ENCODE data around the gene FAM110C.
"Not testable (repeated sequence)": the region's sequence is repeated elsewhere in the genome, so short reads cannot be mapped to it uniquely, and the experiment has no call there.

FAM110C gene

GRCh38 chr2:44748-45341 lies 1.5 kb downstream of the FAM110C start:
- no peak for DNase-seq (ENCODE audit: low read depth in 2 of 2)

GRCh38 chr2:42788-43187 lies 3.5 kb downstream of the FAM110C start:
- DNase-seq (ENCODE audit: low read depth in 2 of 2): no peak

- DNase-seq (ENCODE audit: low read depth in 2 of 2): no peak
Observed at GRCh38 chr2:40465-40864, 5.8 kb downstream of the FAM110C start.

DNA sequence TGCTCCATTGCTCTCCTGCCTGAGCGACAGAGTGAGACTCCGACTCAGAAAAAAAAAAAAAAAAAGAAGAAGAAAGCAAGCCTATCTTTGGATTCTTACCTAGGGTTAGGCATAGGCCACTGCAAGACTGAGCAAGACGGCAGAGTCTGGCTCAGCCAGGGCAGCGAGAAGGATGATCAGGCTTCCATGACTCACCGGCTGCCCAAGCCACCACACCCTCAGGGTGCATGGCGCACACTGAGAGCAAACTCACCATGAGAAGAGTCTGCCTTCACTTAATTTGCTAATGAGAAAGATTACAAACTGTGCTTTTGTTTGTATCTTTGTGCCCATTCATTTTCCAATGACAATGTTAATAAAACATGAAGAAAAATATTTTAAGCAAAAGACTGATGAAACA lies 8.2 kb downstream of the FAM110C start:
- DNase-seq (ENCODE audit: low read depth in 2 of 2): no peak

DNA sequence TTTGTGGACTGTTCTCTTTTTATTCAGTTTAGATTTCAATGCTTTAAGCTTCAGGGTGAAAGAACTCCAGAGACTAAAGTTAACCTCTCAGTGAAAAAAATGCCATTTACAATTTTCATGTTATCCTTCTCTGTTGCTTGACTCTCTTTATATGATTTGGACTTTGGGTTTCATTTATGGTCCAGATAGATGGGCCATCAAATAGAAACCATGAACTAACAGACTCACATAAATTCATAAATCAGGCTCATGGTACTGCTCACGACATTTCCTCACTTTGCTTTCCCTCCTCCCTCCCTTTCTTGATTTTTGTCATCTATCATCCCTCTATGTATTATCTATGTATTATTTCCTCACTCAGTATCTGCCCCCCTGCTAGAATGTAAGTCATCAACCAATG lies 10.0 kb downstream of the FAM110C start:
- no peak for DNase-seq (ENCODE audit: low read depth in 2 of 2)

GRCh38 chr2:35852-36251 lies 10.5 kb downstream of the FAM110C start:
- no peak for DNase-seq (ENCODE audit: low read depth in 2 of 2)

GRCh38 chr2:33620-34019 lies 12.7 kb downstream of the FAM110C start:
- DNase-seq (ENCODE audit: low read depth in 2 of 2): no peak

DNA sequence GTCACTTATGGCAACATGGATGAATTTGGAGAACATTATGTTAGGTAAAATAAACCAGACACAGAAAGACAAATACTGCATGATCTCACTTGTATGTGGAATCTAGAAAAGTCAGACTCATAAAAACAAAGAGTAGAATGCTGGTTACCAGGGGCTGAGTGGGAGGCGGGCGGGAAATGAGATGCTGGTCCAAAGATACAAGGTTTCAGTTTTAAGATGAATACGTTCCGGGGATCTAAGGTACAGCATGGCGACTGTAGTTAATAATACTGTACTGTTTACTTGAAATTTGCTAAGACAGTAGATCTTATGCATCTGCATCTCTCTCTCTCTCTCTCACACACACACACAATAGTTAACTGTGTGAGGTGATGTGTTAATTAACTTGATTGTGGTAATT lies 14.2 kb downstream of the FAM110C start:
- DNase-seq (ENCODE audit: low read depth in 2 of 2): no peak

GRCh38 chr2:29253-29652 lies 17.1 kb downstream of the FAM110C start:
- DNase-seq (ENCODE audit: low read depth in 2 of 2): no peak

- DNase-seq (ENCODE audit: low read depth in 2 of 2): no peak
Observed at GRCh38 chr2:28406-28975, 17.8 kb downstream of the FAM110C start.

DNA sequence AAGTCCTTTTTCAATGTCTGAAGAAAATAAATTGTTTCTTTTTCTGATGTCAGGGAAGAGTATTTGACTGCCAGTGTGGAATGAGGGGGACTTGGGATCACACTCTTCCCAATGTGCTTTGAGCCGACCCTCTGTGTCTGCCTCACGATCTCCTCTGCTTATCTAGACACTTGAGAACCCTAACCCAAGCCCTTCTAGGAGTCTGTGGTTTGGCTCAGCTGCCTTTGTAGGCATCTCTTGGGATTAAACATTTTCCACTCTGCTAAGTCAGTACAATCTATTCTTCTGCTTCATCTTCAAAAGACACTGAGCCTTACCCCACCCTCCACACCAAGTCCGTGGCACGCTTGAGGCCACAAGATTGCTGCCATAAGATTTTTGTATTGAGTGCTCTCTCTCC lies 19.4 kb downstream of the FAM110C start:
- no peak for DNase-seq (ENCODE audit: low read depth in 2 of 2)

DNA sequence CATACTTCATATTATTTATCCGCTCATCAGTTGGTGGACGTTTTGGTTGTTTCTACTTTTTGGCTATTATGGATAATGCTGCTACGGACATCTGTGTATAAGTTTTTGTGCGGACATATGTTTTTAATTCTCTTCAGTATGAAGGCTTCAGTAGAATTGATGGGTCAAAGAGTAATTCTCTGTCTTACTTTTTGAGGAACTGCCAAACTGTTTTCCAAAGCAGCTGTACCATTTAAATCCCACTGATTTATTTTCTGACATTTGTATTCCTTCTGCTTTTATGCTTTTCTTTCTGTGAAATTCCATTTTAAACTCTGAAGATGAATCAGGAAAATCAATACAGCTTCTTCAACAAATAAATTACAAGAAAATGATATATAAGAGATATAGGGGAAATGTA lies 20.8 kb downstream of the FAM110C start:
- DNase-seq (ENCODE audit: low read depth in 2 of 2): no peak

DNA sequence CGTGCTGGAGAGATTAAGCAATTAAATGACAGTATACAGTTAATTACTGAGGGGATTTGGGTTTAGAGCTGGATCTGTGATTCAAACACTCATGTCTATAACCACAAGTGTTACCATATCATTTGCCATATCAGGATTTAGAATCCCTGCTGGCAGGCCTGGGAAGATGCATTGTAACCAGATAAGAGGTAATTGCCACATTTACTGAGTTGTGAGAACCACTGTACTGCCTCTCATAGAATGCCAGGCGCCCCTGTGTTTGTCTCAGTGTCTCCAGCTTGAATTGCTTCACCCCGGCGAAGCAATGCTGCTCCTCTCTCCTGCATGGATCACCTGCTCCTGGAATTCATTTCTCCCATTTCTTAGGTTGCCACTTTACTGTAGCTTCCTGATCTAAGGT lies 21.7 kb downstream of the FAM110C start:
- not testable (repeated sequence) for DNase-seq (ENCODE audit: low read depth in 2 of 2)

GRCh38 chr2:24107-24506 lies 22.2 kb downstream of the FAM110C start:
- DNase-seq (ENCODE audit: low read depth in 2 of 2): no peak

- no peak for DNase-seq (ENCODE audit: low read depth in 2 of 2)
Observed at GRCh38 chr2:23283-23682, 23.0 kb downstream of the FAM110C start.

DNA sequence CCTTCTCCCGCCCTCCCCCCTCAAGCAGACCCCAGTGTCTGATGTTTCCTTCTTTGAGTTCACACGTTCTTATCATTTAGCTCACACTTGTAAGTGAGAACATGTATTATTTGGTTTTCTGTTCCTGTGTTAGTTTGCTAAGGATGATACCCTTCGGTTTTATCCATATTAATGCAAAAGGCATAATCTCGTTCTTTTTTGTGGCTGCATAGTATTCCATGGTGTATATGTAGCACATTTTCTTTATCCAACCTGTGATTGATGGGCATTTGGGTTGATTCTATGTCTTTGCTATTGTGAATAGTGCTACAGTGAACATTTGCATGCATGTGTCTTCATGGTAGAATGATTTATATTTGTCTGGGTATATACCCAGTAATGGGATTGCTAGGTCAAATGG lies 24.1 kb downstream of the FAM110C start:
- DNase-seq (ENCODE audit: low read depth in 2 of 2): not testable (repeated sequence)

GRCh38 chr2:20259-20658 lies 26.0 kb downstream of the FAM110C start:
- DNase-seq (ENCODE audit: low read depth in 2 of 2): not testable (repeated sequence)

DNA sequence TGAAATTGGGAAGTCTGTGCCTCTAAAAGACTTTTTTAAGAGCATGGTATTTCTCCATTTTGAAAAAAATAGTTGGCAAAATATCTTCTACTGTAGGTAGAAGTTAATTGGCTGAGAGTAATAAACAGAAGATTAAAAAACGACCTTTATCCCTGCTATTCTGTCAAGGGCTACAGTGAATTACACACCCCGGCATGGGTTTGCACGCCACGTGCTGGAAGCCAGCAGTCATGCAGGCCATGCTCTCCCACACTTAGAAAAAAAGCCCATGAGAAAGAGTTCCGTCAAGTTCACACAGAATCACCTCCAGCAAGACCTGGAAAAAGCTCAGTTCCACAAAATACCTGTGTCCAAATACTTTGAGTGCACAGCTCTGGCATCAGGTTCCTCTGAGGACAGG lies 26.8 kb downstream of the FAM110C start:
- DNase-seq (ENCODE audit: low read depth in 2 of 2): no peak

- DNase-seq (ENCODE audit: low read depth in 2 of 2): no peak
Observed at GRCh38 chr2:18402-19271, 27.7 kb downstream of the FAM110C start.

- DNase-seq (ENCODE audit: low read depth in 2 of 2): not testable (repeated sequence)
Observed at GRCh38 chr2:15916-16315, 30.4 kb downstream of the FAM110C start.

GRCh38 chr2:11248-11941 lies 34.9 kb downstream of the FAM110C start:
- no peak for DNase-seq (ENCODE audit: low read depth in 2 of 2)

GRCh38 chr2:10222-10875 lies 36.0 kb downstream of the FAM110C start:
- DNase-seq (ENCODE audit: low read depth in 2 of 2): no peak

All from fibroblast of skin of left quadriceps (primary cell).